Duodenal mucosa (tissue), 2 donors: Measurements from ENCODE around the gene ZKSCAN2.

Experiments
- H3K27ac ChIP-seq: one replicate; pipeline ENCODE4 v1.7.0; 2013; ENCODE audit warnings: low read depth, low read length
- H3K27me3 ChIP-seq, 2 donors: one replicate each; pipeline ENCODE4 v1.7.0; 2013; ENCODE audit warnings: low read length in 2 of 2, control low read depth in 1 of 2; ENCODE audit not compliant: insufficient read depth in 2 of 2, control insufficient read depth in 1 of 2
- H3K36me3 ChIP-seq, 2 donors: one replicate each; pipeline ENCODE4 v1.7.0; 2013; ENCODE audit warnings: low read length in 2 of 2, control low read depth in 1 of 2; ENCODE audit not compliant: insufficient read depth in 2 of 2, control insufficient read depth in 1 of 2
- H3K4me1 ChIP-seq, 2 donors: one replicate each; pipeline ENCODE4 v1.7.0; 2013; ENCODE audit warnings: low read length in 2 of 2, control low read depth in 1 of 2; ENCODE audit not compliant: insufficient read depth in 2 of 2, control insufficient read depth in 1 of 2
- H3K4me3 ChIP-seq, 2 donors: one replicate each; pipeline ENCODE4 v1.7.0; 2013; ENCODE audit warnings: low read length in 2 of 2, low read depth in 1 of 2
- H3K9ac ChIP-seq, 2 donors: one replicate each; pipeline ENCODE4 v1.7.0; 2013; ENCODE audit warnings: low read length in 2 of 2, low read depth in 1 of 2
- H3K9me3 ChIP-seq, 2 donors: one replicate each; pipeline ENCODE4 v1.7.0; 2013; ENCODE audit warnings: low read length in 2 of 2, control low read depth in 1 of 2; ENCODE audit not compliant: control insufficient read depth in 1 of 2

ZKSCAN2 gene

GRCh38 chr16:25265968-25266367, 8.3 kb upstream of the ZKSCAN2 start:
- Histone ChIP-seq H3K4me3 (no peak overlapping the region), H3K9ac (no peak overlapping the region), H3K4me1 (no peaks in the 10 kb centered on the region), H3K27me3 (no peaks in the 10 kb centered on the region), H3K36me3 (peaks cover 0 to 15% of the 10 kb centered on the region in 2 donors), H3K9me3 (no peaks in the 10 kb centered on the region), H3K27ac (no peak overlapping the region)

DNA sequence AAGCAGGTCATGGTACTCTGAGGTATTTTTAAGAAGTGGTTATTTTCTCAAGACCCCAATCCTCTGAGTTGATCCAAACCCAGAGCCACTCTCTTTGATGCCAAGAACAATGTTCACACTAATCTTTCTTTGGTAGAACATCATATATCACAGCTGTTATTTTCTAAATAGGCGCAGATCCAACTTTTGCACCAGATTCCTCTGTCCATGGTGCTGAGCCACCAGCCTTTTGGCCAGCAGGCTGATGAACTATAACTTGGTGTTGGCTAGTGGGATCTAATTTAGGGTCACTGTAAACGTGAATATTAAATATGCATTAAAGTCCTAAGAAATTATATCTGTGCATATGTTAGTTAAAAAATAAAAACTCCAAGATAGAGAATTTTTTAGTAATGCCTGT, 7.0 kb upstream of the ZKSCAN2 start:
- no peak overlapping the region for H3K27ac ChIP-seq
- no peak overlapping the region for H3K9ac ChIP-seq
- H3K27me3 ChIP-seq, result no peaks in the 10 kb centered on the region
- H3K36me3 ChIP-seq, result peaks cover 0 to 15% of the 10 kb centered on the region in 2 donors
- no peaks in the 10 kb centered on the region for H3K4me1 ChIP-seq
- no peaks in the 10 kb centered on the region for H3K9me3 ChIP-seq
- no peak overlapping the region for H3K4me3 ChIP-seq

GRCh38 chr16:25260416-25260815, 2.8 kb upstream of the ZKSCAN2 start:
- H3K4me1 ChIP-seq, result peaks cover 18 to 24% of the 10 kb centered on the region in 2 donors
- H3K9me3 ChIP-seq, result no peaks in the 10 kb centered on the region
- H3K27ac ChIP-seq, result no peak overlapping the region
- no peak overlapping the region for H3K9ac ChIP-seq
- peaks cover 0 to 10% of the 10 kb centered on the region in 2 donors for H3K36me3 ChIP-seq
- no peaks in the 10 kb centered on the region for H3K27me3 ChIP-seq
- no peak overlapping the region for H3K4me3 ChIP-seq

GRCh38 chr16:25258861-25259179, 1.2 kb upstream of the ZKSCAN2 start:
- peaks cover 18 to 28% of the 10 kb centered on the region in 2 donors for H3K4me1 ChIP-seq

GRCh38 chr16:25257956-25258860, 563 bp upstream of the ZKSCAN2 start:
- Histone ChIP-seq H3K4me3 (peak overlapping the region; percentile 82 to 87), H3K9me3 (no peaks in the 10 kb centered on the region), H3K27me3 (no peaks in the 10 kb centered on the region), H3K36me3 (peaks cover 1 to 10% of the 10 kb centered on the region in 2 donors), H3K9ac (peak overlapping the region; percentile 80 to 87), H3K4me1 (peaks cover 18 to 28% of the 10 kb centered on the region in 2 donors), H3K27ac (peak overlapping the region; percentile 98)

More at GRCh38 chr16:25258861-25259179, 1.2 kb upstream of the ZKSCAN2 start:
- no peaks in the 10 kb centered on the region for H3K27me3 ChIP-seq
- peak overlapping the region; percentile 82 to 87 for H3K4me3 ChIP-seq
- H3K27ac ChIP-seq, result no peak overlapping the region
- H3K36me3 ChIP-seq, result peaks cover 0 to 12% of the 10 kb centered on the region in 2 donors
- no peaks in the 10 kb centered on the region for H3K9me3 ChIP-seq
- peak overlapping the region in 1 of 2 donors; percentile 87 for H3K9ac ChIP-seq

DNA sequence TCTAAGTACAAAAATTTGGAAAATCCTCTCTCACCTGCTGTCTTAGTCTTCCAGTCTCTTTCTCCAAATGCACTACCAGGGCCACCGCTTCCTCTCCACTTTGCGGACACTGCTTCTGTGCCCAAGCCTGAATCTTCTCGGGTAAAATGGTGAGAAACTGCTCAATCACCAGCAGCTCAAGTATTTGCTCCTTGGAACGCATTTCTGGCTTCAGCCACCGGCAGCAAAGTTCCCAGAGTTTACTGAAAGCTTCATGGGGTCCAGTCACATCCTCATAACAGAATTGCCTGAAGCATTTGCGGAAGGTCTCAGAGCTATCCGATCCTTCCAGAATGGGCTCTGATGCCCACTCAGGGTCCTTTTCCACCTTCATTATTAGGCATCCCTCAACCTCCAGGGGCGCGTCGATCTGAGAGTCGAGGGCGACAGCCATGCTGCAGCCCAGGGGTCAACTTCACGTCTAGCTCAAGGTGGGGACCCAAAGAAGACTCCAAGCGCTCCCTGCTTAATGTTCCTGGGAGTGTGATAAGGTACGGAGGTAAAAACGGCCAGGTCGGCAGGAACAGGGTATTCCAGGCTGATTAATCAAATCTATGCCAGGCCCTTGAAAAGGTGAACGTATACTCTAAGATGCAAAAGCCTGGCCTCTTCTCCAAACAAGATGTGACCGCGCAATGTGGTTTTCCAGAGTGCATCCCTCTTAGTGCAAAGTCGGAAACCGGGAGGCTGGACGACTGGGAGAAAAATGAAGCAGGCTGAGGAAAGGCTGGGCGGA, 763 bp downstream of the ZKSCAN2 start:
- H3K27ac ChIP-seq, result no peak overlapping the region
- peak overlapping the region; percentile 82 to 87 for H3K4me3 ChIP-seq
- no peaks in the 10 kb centered on the region for H3K27me3 ChIP-seq
- H3K36me3 ChIP-seq, result peaks cover 7 to 16% of the 10 kb centered on the region in 2 donors
- peaks cover 18 to 28% of the 10 kb centered on the region in 2 donors for H3K4me1 ChIP-seq
- H3K9ac ChIP-seq, result peak overlapping the region; percentile 72 to 80
- no peaks in the 10 kb centered on the region for H3K9me3 ChIP-seq

GRCh38 chr16:25253322-25253721, 4.3 kb downstream of the ZKSCAN2 start:
- H3K9ac ChIP-seq, result no peak overlapping the region
- H3K27me3 ChIP-seq, result no peaks in the 10 kb centered on the region
- H3K4me3 ChIP-seq, result no peak overlapping the region
- H3K4me1 ChIP-seq, result peaks cover 12 to 23% of the 10 kb centered on the region in 2 donors
- peaks cover 10 to 19% of the 10 kb centered on the region in 2 donors for H3K36me3 ChIP-seq
- H3K9me3 ChIP-seq, result no peaks in the 10 kb centered on the region
- no peak overlapping the region for H3K27ac ChIP-seq

DNA sequence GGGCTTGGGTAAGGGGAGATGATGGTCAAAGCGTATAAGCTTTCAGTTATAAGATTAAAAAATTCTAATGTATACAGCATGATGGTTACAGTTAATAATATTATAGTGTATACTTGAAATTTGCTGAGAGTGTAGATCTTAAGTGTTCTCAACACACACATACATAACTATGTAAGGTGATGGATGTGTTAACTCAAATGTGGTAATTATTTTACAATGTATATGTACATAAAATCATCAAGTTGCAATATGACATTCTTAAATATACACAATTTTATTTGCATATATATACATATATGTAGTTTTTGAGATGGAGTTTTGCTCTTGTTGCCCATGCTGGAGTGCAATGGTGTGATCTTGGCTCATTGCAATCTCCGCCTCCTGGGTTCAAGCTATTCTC, 7.2 kb downstream of the ZKSCAN2 start:
- Histone ChIP-seq H3K9me3 (peaks cover 3 to 5% of the 10 kb centered on the region in 2 donors), H3K27me3 (no peaks in the 10 kb centered on the region), H3K36me3 (peaks cover 12 to 34% of the 10 kb centered on the region in 2 donors)

DNA sequence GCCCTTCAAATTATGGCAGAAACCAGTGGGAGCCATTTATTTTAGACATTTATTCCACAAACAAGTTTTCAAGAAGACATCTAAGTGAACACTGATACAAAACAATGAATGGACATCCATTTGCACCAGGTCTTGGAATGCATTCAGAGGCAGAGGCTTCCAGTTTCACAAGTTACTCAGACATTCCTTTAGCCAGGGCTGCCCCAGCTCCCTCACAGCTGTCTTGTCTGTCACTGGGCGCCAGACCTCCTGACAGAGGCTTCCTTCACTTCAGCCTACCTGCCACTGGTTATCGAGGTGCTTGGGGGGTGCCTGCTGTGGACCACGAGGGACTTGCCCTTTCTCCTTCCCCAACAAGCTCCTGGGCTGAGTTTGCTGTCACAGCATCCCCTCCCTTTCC, 21.7 kb downstream of the ZKSCAN2 start:
- no peaks in the 10 kb centered on the region for H3K27me3 ChIP-seq

More for the DNA sequence above, 7.2 kb downstream of the ZKSCAN2 start:
- no peak overlapping the region for H3K27ac ChIP-seq
- no peak overlapping the region for H3K9ac ChIP-seq
- peaks cover 0 to 5% of the 10 kb centered on the region in 2 donors for H3K4me1 ChIP-seq
- no peak overlapping the region for H3K4me3 ChIP-seq

DNA sequence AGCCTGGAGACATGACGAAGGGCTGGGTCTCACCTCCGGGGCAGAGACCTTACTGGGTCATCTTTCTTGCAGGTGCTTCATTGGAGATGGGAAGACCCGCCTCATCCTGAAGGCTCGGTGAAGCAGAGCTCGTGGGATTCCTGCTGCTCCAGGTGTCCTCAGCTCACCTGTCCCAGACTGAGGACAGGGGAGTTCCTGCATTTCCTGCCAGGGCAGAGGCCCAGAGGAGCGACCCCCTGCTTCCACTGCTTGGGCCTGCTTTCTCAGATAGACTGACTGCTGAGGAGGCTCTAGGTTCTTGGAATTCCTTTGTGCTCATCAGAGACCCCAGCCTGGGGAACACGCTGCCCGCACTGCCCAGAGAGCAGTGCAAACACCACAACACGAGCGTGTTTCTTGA, 29.3 kb downstream of the ZKSCAN2 start:
- Histone ChIP-seq H3K4me1 (peaks cover 0 to 2% of the 10 kb centered on the region in 2 donors), H3K4me3 (no peak overlapping the region), H3K27ac (no peak overlapping the region), H3K36me3 (no peaks in the 10 kb centered on the region), H3K9ac (no peak overlapping the region), H3K27me3 (no peaks in the 10 kb centered on the region), H3K9me3 (no peaks in the 10 kb centered on the region)

More for the DNA sequence above, 21.7 kb downstream of the ZKSCAN2 start:
- H3K36me3 ChIP-seq, result peaks cover 5 to 10% of the 10 kb centered on the region in 2 donors
- no peak overlapping the region for H3K27ac ChIP-seq
- H3K4me3 ChIP-seq, result no peak overlapping the region
- no peak overlapping the region for H3K9ac ChIP-seq
- H3K9me3 ChIP-seq, result no peaks in the 10 kb centered on the region
- peaks cover 0 to 4% of the 10 kb centered on the region in 2 donors for H3K4me1 ChIP-seq
